DOHH2 (cell line): ENCODE measurements around the gene PRKCD.

Experiments used
- EZH2phosphoT487 ChIP-seq: fragments of 200-600 bp; sonication (generic); IDR thresholded peaks from 2 replicates; pipeline ENCODE4 v1.6.1; 2017; ENCODE audit warnings: borderline replicate concordance, mild to moderate bottlenecking, antibody characterized with exemption, low read length, moderate library complexity, mixed read lengths
- TF ChIP-seq, protein P1 (sequence below): fragments of 200-600 bp; sonication (generic); IDR thresholded peaks from one replicate; pipeline ENCODE4 v1.5.1; 2014; ENCODE audit warnings: antibody characterized with exemption, mild to moderate bottlenecking, low read depth, low read length; ENCODE audit not compliant: poor library complexity, severe bottlenecking

DNA sequence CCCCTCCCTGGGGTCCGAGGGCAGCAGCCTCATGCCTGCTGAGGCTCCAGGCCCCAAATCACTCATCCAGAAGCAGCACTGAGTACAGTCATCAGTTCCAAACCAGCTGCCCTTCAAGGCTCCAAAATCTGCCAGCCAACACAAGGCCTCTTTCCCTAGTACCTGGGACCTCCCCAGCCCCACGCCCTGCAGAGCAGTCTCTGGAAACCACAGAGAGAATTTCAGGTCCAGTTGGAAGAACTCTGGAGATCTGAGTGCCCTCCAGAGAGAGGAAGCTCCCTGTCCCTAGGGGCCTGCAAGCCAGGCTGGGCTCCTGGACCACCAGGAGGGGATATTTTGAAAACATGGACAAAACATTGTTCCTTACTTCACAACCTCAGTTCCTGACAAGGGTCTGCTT is 68.6 kb downstream of the PRKCD start:
- TF ChIP-seq, protein P1, sequence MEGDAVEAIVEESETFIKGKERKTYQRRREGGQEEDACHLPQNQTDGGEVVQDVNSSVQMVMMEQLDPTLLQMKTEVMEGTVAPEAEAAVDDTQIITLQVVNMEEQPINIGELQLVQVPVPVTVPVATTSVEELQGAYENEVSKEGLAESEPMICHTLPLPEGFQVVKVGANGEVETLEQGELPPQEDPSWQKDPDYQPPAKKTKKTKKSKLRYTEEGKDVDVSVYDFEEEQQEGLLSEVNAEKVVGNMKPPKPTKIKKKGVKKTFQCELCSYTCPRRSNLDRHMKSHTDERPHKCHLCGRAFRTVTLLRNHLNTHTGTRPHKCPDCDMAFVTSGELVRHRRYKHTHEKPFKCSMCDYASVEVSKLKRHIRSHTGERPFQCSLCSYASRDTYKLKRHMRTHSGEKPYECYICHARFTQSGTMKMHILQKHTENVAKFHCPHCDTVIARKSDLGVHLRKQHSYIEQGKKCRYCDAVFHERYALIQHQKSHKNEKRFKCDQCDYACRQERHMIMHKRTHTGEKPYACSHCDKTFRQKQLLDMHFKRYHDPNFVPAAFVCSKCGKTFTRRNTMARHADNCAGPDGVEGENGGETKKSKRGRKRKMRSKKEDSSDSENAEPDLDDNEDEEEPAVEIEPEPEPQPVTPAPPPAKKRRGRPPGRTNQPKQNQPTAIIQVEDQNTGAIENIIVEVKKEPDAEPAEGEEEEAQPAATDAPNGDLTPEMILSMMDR = no peak
- TF ChIP-seq EZH2phosphoT487 = no peak
